SK-N-SH (cell line): Measurements from ENCODE around the gene RFT1. TPM values are rescaled to one million over a fixed set of nuclear protein-coding genes. Genes with fewer than 3 reads are reported as not detected.

Source experiments
- CTCF ChIA-PET: fragments of 300-600, 350-600 bp; formaldehyde crosslinking; extraction: SDS; loops from one replicate; lab custom pipeline; 2021; lab: Yijun Ruan, JAX
- POLR2A ChIA-PET: fragments of 350-600 bp; sonication (Branson Sonifier 250); formaldehyde crosslinking; extraction: SDS; loops from one replicate; lab custom pipeline; 2020; ENCODE audit warnings: antibody characterized with exemption, inconsistent platforms; lab: Yijun Ruan, JAX
- DNase-seq: peaks from one replicate; pipeline ENCODE4 v3.0.0; 2012
- H2AFZ ChIP-seq: fragments of 200-600 bp; sonication (generic); 2 replicates; pipeline ENCODE4 v1.8.1; 2016; ENCODE audit warnings: antibody characterized with exemption, mild to moderate bottlenecking, low read depth
- H3F3A ChIP-seq: fragments of 200-600 bp; sonication (generic); replicated peaks from 2 replicates; pipeline ENCODE3; 2016; ENCODE audit warnings: antibody characterized with exemption, mild to moderate bottlenecking; ENCODE audit not compliant: insufficient read depth
- H3K27ac ChIP-seq, 2 experiments: fragments of 200-500 bp in 1 of 2; fragments of 200-600 bp in 1 of 2; sonication (Bioruptor generic) in 1 of 2; sonication (generic), shearing (Covaris generic) in 1 of 2; 2 replicates each; pipeline versions ENCODE4 v1.5.1 to v1.6.1; 2014 to 2016; ENCODE audit warnings: low read depth in 2 of 2, inconsistent platforms in 1 of 2, low read length in 1 of 2, mild to moderate bottlenecking in 1 of 2, mixed read lengths in 1 of 2
- H3K27me3 ChIP-seq: fragments of 200-600 bp; sonication (generic), shearing (Covaris generic); 2 replicates; pipeline ENCODE4 v1.6.1; 2016; ENCODE audit warnings: mixed run types; ENCODE audit not compliant: insufficient read depth
- H3K36me3 ChIP-seq, 2 experiments: fragments of 200-500 bp in 1 of 2; fragments of 200-600 bp in 1 of 2; sonication (Bioruptor generic) in 1 of 2; sonication (generic) in 1 of 2; replicated peaks in 1 of 2; 2 replicates each; pipeline versions ENCODE3 to v1.5.1; 2014 to 2016; ENCODE audit warnings: low read length in 1 of 2, mild to moderate bottlenecking in 1 of 2; ENCODE audit not compliant: insufficient read depth in 2 of 2, control insufficient read depth in 1 of 2
- H3K4me1 ChIP-seq, 2 experiments: fragments of 200-500 bp in 1 of 2; fragments of 200-600 bp in 1 of 2; sonication (Bioruptor generic) in 1 of 2; sonication (generic), shearing (Covaris generic) in 1 of 2; 2 replicates each; pipeline versions ENCODE4 v1.5.1 to v1.6.1; 2014 to 2016; ENCODE audit warnings: low read depth in 1 of 2, low read length in 1 of 2, mixed run types in 1 of 2; ENCODE audit not compliant: insufficient read depth in 2 of 2, control insufficient read depth in 1 of 2
- H3K4me2 ChIP-seq: fragments of 200-600 bp; sonication (generic), shearing (Covaris generic); 2 replicates; pipeline ENCODE4 v1.6.1; 2017; ENCODE audit warnings: mixed run types
- H3K4me3 ChIP-seq, 2 experiments: fragments of 200-500 bp in 1 of 2; fragments of 200-600 bp in 1 of 2; sonication (Bioruptor generic) in 1 of 2; sonication (generic), shearing (Covaris generic) in 1 of 2; 2 replicates each; pipeline versions ENCODE4 v1.5.1 to v1.8.1; 2014 to 2016; ENCODE audit warnings: low read depth in 2 of 2, inconsistent platforms in 1 of 2, low read length in 1 of 2, mild to moderate bottlenecking in 1 of 2, mixed read lengths in 1 of 2, moderate library complexity in 1 of 2
- H3K79me2 ChIP-seq: fragments of 200-600 bp; sonication (generic); 2 replicates; pipeline ENCODE4 v1.8.1; 2017; ENCODE audit warnings: mild to moderate bottlenecking; ENCODE audit not compliant: insufficient read depth
- H3K9ac ChIP-seq: fragments of 200-600 bp; sonication (generic); 2 replicates; pipeline ENCODE4 v1.6.1; 2017; ENCODE audit warnings: mixed run types
- H3K9me2 ChIP-seq: fragments of 200-600 bp; sonication (generic); 2 replicates; pipeline ENCODE4 v1.6.1; 2017; ENCODE audit warnings: mixed run types
- H3K9me3 ChIP-seq: fragments of 200-600 bp; sonication (generic); 2 replicates; pipeline ENCODE4 v1.6.1; 2017; ENCODE audit warnings: mixed run types, mild to moderate bottlenecking, moderate library complexity
- H4K20me1 ChIP-seq: fragments of 200-600 bp; sonication (generic); 2 replicates; pipeline ENCODE4 v1.6.1; 2017; ENCODE audit warnings: mild to moderate bottlenecking, mixed run types; ENCODE audit not compliant: insufficient read depth
- EP300 ChIP-seq, 2 experiments: IDR thresholded peaks; 2 replicates each; pipeline versions ENCODE4 v1.4.0 to v1.6.1; 2012; ENCODE audit warnings: borderline replicate concordance in 1 of 2, low read depth in 1 of 2, low read length in 1 of 2
- EZH2phosphoT487 ChIP-seq: fragments of 200-600 bp; sonication (generic); IDR thresholded peaks from 2 replicates; pipeline ENCODE4 v1.6.1; 2017; ENCODE audit warnings: low read depth, mixed run types, mild to moderate bottlenecking, antibody characterized with exemption, moderate library complexity, borderline replicate concordance
- FOXM1 ChIP-seq: IDR thresholded peaks from 2 replicates; pipeline ENCODE4 v1.4.0; 2012; ENCODE audit warnings: low read depth, mild to moderate bottlenecking
- MXI1 ChIP-seq: IDR thresholded peaks from 2 replicates; pipeline ENCODE4 v1.6.1; 2012; ENCODE audit warnings: mild to moderate bottlenecking, low read depth, low read length, improper control_type of control experiment
- NFIC ChIP-seq: IDR thresholded peaks from 2 replicates; pipeline ENCODE4 v1.4.0; 2012; ENCODE audit warnings: borderline replicate concordance
- NRF1 ChIP-seq: IDR thresholded peaks from 2 replicates; pipeline ENCODE4 v1.6.1; 2012; ENCODE audit warnings: low read depth, mild to moderate bottlenecking, low read length
- RFX5 ChIP-seq: IDR thresholded peaks from 2 replicates; pipeline ENCODE4 v1.6.1; 2012; ENCODE audit warnings: mild to moderate bottlenecking, improper control_type of control experiment, low read length
- SMC3 ChIP-seq: IDR thresholded peaks from 2 replicates; pipeline ENCODE4 v1.6.1; 2012; ENCODE audit warnings: low read depth, low read length, improper control_type of control experiment
- TEAD4 ChIP-seq: IDR thresholded peaks from 2 replicates; pipeline ENCODE4 v1.4.0; 2012; ENCODE audit warnings: mild to moderate bottlenecking, borderline replicate concordance; ENCODE audit not compliant: insufficient read depth
- YY1 ChIP-seq: IDR thresholded peaks from 2 replicates; pipeline ENCODE4 v1.4.0; 2012; ENCODE audit warnings: low read depth, mild to moderate bottlenecking
- WGBS: methylation state at CpG from one replicate; pipeline ENCODE4 v1.1.6; 2017; ENCODE audit warnings: low lambda C conversion rate; 5-methylcytosine and 5-hydroxymethylcytosine counted together
- polyA plus RNA-seq, 3 experiments: library from polyadenylated mRNA; depleted of rRNA; stranded (reverse); fragments of >200 nt; gene quantifications; 2 replicates each; pipeline ENCODE4 v1.2.3, GENCODE V29; 2012
- TF ChIP-seq, protein P1 (sequence below): IDR thresholded peaks from 2 replicates; pipeline ENCODE4 v1.6.1; 2012; ENCODE audit warnings: mild to moderate bottlenecking, low read depth, low read length, moderate library complexity
- TF ChIP-seq, protein P2 (sequence below): IDR thresholded peaks from 2 replicates; pipeline ENCODE4 v1.4.0; 2012; ENCODE audit warnings: low read depth
- TF ChIP-seq, protein P3 (sequence below): IDR thresholded peaks from 2 replicates; pipeline ENCODE4; 2012
- TF ChIP-seq, protein P4 (sequence below): fragments of 150-350 bp; IDR thresholded peaks from 2 replicates; pipeline ENCODE4 v1.6.1; 2016; ENCODE audit warnings: mild to moderate bottlenecking, low read depth, low read length

RFT1 gene
- polyA plus RNA-seq, 1 of the 3 experiments (the other 2 are of a cell fraction), result 13.8 TPM

DNA sequence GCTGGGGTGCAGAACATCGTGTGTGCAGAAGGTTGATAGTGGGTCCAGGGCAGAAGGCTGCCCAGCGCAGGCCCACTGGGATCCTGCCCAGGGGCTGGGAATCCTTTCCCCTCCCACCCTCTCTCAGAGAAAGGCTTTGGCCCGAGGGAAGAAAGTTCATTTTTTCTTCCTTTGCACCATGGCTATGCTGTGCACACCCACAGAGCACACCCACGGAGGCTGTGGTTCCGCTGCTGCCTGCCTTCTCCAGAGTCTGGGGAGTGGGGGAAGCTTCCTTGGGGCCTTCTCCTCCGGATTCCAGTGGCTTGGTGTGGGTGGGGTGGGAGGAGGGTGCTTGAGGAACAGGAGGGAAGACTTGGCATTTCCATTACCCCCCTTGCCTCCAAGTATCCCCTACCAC, 23.7 kb upstream of the RFT1 start:
- no peak overlapping the region for H2AFZ ChIP-seq
- no peaks in the 10 kb centered on the region for H3K9me2 ChIP-seq
- ChIA-PET POLR2A (no interaction called here), CTCF (interaction anchor here (0.8 kb wide), 1 partner anchor 42 kb away, joined by 3 read pairs; no protein-coding TSS in a partner anchor)
- H3K79me2 ChIP-seq, result no peaks in the 10 kb centered on the region
- no peaks in the 10 kb centered on the region for H3K9me3 ChIP-seq
- no peak overlapping the region for H3K27ac ChIP-seq
- TF ChIP-seq FOXM1, result no peak
- no peak for TF ChIP-seq NFIC
- TF ChIP-seq TEAD4, result no peak
- TF ChIP-seq EZH2phosphoT487, result no peak
- TF ChIP-seq NRF1, result no peak
- TF ChIP-seq, protein P1, sequence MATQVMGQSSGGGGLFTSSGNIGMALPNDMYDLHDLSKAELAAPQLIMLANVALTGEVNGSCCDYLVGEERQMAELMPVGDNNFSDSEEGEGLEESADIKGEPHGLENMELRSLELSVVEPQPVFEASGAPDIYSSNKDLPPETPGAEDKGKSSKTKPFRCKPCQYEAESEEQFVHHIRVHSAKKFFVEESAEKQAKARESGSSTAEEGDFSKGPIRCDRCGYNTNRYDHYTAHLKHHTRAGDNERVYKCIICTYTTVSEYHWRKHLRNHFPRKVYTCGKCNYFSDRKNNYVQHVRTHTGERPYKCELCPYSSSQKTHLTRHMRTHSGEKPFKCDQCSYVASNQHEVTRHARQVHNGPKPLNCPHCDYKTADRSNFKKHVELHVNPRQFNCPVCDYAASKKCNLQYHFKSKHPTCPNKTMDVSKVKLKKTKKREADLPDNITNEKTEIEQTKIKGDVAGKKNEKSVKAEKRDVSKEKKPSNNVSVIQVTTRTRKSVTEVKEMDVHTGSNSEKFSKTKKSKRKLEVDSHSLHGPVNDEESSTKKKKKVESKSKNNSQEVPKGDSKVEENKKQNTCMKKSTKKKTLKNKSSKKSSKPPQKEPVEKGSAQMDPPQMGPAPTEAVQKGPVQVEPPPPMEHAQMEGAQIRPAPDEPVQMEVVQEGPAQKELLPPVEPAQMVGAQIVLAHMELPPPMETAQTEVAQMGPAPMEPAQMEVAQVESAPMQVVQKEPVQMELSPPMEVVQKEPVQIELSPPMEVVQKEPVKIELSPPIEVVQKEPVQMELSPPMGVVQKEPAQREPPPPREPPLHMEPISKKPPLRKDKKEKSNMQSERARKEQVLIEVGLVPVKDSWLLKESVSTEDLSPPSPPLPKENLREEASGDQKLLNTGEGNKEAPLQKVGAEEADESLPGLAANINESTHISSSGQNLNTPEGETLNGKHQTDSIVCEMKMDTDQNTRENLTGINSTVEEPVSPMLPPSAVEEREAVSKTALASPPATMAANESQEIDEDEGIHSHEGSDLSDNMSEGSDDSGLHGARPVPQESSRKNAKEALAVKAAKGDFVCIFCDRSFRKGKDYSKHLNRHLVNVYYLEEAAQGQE, result no peak
- TF ChIP-seq, protein P2, sequence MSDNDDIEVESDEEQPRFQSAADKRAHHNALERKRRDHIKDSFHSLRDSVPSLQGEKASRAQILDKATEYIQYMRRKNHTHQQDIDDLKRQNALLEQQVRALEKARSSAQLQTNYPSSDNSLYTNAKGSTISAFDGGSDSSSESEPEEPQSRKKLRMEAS, result no peak
- no peak for TF ChIP-seq YY1
- TF ChIP-seq, protein P3, sequence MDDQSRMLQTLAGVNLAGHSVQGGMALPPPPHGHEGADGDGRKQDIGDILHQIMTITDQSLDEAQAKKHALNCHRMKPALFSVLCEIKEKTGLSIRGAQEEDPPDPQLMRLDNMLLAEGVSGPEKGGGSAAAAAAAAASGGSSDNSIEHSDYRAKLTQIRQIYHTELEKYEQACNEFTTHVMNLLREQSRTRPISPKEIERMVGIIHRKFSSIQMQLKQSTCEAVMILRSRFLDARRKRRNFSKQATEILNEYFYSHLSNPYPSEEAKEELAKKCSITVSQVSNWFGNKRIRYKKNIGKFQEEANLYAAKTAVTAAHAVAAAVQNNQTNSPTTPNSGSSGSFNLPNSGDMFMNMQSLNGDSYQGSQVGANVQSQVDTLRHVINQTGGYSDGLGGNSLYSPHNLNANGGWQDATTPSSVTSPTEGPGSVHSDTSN, result no peak
- no peak for TF ChIP-seq RFX5
- TF ChIP-seq SMC3, result no peak
- no peak for TF ChIP-seq MXI1
- TF ChIP-seq, protein P4, sequence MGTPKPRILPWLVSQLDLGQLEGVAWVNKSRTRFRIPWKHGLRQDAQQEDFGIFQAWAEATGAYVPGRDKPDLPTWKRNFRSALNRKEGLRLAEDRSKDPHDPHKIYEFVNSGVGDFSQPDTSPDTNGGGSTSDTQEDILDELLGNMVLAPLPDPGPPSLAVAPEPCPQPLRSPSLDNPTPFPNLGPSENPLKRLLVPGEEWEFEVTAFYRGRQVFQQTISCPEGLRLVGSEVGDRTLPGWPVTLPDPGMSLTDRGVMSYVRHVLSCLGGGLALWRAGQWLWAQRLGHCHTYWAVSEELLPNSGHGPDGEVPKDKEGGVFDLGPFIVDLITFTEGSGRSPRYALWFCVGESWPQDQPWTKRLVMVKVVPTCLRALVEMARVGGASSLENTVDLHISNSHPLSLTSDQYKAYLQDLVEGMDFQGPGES, result no peak
- no peak for TF ChIP-seq EP300 (IDR thresholded peaks at IDR 0.05; ENCODE audit: borderline replicate concordance in 1 of 2, low read depth in 1 of 2, low read length in 1 of 2)
- H3K36me3 ChIP-seq, result no peaks in the 10 kb centered on the region
- no peaks in the 10 kb centered on the region for H4K20me1 ChIP-seq
- H3K9ac ChIP-seq, result no peak overlapping the region
- DNase-seq, result no peak
- no peak overlapping the region for H3K4me2 ChIP-seq
- peaks cover 0 to 5% of the 10 kb centered on the region in 2 experiments; a peak in 2 of 4 replicates for H3K4me1 ChIP-seq
- 70% methylated on average over 5 of the region's 6 CpGs for WGBS
- no peaks in the 10 kb centered on the region for H3F3A ChIP-seq
- no peak overlapping the region for H3K4me3 ChIP-seq
- no peaks in the 10 kb centered on the region for H3K27me3 ChIP-seq
